DMS153 treated with DMSO at 0.1 percent for 48 hours (cell line): Measurements from ENCODE around the gene IL4R.
"Not testable (repeated sequence)": the region's sequence is repeated elsewhere in the genome, so short reads cannot be mapped to it uniquely, and the experiment has no call there.

Experiments
- DNase-seq: peaks from one replicate; lab custom pipeline; 2025; ENCODE audit not compliant: unreplicated experiment; lab: John Stamatoyannopoulos, UW

The IL4R gene

DNA sequence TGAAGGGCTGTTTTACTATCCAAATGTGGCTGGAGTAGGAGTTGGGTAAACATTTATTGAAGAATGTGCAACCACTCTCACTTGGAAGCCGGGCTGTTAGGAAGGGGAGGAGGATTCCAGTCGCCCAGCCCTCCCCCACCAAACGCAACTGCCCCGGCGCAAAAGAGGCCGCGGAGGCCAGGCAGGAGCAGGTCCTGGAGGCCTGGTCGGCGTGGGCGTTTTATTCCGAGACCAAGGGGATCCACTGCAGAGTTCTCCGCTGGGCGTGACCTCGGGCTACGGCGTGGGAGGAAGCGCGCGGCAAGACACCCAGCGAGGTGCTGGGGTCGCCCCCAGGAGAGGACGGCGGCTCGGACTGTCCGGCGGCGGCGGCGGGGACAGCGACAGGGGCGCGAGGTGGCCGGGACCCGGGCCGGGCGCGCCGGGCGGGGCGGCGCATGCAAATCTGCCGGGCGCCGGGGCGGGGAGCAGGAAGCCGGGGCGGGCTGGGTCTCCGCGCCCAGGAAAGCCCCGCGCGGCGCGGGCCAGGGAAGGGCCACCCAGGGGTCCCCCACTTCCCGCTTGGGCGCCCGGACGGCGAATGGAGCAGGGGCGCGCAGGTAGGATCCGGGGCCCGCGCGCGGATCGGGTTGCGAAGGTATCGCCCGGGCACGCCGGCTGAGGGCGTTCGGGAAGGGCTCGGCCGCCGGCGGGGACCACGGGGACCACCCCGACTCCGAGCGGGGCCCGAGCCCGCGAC, at the start of gene IL4R:
IL4R (plus strand) TSS at position 553 of the 739 bp plus-strand sequence. CDS start 26,230 bp downstream, outside the sequence.
- no peak for DNase-seq

DNA sequence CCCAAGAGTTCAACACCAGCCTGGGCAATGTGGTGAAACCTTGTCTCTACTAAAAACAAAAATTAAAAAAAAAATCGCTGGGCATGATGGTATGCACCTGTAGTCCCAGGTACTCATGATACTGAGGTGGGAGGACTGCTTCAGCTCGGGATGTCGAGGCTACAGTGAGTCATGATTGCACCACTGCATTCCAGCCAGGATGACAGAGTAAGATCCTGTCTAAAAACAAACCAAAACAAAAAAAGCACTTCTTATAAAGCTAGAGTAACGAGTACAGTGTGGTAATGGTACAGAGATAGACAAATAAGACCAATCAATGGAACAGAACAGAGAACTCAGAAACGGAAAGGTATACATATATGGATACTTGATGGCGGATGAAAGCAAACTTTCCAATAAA, 49.6 kb upstream of the IL4R start:
- no peak for DNase-seq

DNA sequence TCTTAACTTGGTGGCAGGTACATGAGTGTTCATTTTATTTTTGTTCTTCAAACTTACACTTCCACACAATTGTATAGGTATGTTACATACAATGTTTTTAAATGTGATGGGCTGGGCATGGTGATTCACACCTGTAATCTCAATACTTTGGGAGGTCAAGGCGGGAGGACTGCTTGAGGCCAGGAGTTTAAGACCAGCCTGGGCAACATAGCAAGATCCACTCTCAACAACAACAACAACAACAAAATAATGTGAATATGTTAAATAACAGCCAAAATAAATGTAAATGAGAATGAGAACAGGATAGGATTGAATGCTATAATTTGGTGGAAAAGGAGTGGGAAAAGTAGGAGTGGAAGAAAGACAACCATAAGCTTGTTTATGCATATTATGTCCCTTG, 47.8 kb upstream of the IL4R start:
- no peak for DNase-seq

DNA sequence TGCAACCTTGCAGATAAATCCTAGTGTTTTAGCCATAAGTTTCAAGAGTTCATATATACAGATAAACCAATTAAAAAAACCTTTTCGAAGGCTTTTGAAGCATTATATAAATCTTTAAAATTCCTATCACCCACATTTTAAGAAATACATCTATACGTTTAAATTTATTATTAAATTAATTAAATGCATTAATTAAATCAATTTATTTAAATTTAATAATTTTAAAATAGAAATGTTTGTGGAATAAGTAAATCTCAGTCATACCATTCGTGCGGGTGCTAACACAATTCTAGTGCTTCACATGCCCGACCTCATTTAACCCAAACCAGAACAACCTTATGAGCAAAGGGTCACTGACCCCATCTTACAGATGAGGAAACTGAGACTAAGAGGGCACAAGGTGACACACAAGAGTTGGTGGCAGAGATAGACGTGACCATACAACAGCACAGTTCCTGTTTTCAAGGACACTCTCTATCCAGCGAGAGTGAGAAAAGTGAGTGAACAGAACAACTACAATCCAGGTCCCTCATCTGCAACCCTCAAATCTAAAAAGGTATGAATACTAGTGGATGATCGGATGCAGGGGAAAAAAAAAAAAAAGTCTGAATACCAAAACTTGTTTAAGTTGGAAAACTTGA, 46.6 kb upstream of the IL4R start:
- no peak for DNase-seq

DNA sequence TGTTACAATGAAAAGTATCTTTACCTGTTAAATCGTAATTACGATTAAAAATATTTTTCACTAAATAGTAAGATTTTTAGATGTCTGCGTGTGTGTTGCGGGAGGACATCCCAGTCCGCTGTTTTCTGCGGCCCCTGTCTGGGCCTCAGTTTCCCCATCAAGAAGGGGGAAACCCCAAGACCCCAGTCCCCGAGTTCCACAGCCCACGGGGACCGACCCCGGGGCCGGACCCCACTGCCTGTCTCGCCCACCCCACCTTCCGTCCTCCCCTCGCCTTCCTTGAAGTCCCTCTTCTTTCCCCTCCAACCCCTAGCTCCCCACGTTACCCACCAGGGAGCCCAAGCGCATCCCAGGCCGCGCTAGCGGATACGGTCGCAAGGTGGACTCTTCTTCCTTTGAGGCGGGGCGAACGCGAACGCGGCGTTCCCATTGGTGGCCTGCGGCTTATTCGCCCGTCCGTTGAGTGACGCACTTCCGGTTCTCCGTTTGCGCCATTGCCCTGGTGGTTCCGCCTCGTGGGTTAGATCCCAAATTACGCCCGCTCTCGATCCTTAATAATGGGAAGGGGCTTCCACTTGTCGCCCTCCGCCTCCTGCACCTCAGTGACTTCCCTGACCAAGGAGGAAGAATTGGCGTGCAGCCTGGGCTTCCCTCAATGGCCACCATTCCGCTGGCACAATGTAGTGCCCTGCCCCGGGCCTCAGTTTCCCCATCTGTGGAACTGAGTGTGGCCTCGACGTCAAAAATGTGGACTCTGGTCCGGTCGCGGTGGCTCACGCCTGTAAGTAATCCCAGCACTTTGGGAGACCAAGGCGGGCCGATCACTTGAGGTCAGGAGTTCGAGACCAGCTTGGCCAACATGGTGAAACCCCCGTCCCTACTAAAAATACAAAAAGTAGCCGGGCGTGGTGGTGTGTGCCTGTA, 45.1 kb upstream of the IL4R start, which contains the start of gene NSMCE1:
NSMCE1 (minus strand) TSS at position 397 of the 924 bp plus-strand sequence. CDS start 11,202 bp downstream, outside the sequence.
- DNase-seq = peak; percentile 80

DNA sequence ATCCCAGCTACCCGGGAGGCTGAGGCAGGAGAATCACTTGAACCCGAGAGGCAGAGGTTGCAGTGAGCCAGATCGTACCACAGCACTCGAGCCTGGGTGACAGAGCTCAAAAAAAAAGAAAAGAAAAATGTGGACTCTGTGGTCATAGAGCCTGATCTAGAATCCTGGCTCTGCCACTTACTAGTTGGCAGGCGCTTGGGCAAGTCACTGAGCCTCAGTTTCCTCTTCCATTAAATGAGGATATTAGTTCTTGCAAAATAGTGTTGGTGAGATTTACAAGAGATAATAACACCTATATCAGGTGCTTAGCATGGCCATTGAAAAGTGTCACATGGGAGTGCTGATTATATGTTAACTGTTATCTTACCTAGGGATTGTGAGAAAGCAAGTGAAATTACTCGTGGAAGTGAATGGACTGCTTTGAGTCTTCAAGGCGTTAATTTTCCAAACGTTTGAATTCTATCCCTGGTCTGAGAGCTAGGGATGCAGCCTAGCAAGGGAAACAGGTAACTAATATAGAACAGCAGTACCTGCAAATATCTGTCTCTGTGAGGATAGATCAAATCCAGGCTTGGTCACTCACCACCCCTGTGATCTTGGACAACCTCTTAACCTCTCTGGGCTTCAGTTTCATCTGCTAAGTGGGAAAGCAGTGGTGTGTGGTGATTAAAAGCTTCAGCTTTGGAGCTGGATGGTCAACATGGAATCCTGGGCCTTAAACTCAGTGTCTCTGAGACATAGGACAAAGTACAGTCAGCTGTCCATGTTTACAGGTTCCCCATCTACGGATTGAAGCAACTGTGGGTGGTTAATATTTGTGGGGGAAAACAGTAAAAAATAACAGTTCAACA, 44.2 kb upstream of the IL4R start:
- DNase-seq = no peak

DNA sequence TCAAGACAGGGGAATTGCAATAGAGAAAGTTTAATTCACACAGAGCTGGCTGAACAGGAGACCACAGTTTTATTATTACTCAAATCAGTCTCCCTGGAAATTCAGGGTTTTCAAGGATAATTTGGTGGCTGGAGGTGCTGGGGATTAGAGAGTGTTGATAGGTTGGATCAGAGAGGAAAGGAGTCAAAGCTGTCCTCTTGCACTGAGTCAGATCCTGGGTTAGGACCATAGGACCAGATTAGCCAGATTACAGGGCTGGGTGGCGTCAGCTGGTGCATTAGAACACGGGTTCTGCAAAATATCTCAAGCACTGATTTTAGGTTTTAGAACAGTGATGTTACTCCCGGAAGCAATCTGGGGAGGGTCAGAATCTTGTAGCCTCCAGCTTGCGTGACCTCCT, 43.4 kb upstream of the IL4R start:
- DNase-seq = no peak

DNA sequence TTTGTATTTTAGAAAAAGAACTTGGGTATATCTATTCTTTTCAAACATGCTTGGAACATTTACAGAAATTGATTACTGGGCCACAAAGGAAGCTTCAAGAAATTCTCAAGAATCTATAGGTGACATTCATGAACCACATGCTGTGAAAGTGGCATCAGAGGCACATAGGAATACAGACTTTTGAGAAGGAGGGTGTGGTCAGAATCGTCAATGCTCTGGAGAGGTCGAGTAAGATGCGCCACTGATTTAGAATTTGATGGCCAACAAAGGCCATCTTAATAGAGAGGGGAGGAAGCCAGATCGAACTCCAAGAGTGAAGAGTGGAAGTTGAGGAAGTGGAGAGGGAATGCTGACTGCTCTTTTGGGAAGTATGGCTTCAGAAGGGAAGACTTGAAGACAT, 41.7 kb upstream of the IL4R start:
- DNase-seq = no peak

DNA sequence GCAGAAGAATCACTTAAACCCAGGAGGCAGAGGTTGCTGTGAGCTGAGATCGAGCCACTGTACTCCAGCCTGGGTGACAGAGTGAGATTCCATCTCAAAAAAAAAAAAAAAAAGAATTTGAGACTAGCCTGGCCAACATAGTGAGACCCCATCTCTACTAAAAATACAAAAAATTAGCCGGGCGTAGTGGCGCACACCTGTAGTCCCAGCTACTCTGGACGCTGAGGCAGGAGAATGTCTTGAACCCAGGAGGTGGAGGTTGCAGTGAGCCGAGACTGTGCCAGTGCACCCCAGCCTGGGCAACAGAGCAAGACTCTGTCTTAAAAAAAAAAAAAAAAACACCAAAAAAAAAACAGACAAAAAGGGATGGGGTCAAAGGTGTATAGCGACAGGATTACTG, 41.1 kb upstream of the IL4R start:
- DNase-seq = not testable (repeated sequence)

DNA sequence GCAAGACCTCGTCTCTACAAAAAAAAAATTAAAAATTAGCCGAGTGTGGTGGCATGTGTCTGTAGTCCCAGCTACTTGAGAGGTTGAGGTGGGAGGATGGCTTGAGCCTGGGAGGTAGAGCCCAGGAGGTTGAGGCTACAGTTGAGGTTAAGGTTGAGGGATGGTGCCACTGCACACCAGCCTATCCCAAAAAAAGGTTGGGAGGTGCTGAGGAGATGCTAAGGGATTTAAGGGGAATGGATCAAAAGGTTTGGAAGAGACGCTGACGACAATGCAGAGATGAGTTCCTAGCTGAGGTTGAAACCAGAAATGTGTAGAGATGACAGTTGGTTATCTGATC, 40.5 kb upstream of the IL4R start:
- no peak for DNase-seq

DNA sequence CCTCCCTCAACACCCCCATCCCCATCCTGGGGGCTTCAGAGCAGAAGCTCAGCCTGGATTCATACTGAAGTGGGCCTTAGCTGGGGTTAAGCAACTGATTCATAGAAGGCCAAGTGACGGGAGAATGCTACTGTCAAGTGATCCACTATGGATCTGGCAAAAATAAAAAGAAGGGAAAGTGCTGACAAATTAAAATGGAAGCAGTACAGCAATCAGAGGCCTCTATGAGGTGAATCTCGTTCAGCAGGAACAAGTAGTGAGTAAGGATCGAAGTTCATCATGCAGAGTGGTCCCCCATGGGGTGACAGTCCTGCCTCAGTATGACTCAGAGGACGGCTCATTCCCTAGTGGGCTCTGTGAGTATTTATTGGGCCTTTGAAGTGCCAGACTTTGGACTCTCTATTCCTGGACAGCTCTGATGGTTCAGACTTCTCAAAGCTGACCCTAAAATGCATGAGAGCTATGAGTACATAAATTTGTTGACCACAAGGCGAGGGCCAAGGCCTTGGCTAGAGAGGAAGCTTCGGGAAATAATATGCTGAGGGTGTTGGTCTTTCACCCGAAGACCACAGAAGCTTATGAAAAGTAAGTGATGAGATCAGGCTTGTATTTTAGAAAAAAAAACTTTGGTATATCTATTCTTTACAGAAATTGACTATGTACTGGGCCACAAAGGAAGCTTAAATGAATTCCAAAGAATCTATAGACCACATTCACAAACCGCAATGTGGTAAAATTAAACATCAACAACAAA, 39.9 kb upstream of the IL4R start:
- DNase-seq = no peak

DNA sequence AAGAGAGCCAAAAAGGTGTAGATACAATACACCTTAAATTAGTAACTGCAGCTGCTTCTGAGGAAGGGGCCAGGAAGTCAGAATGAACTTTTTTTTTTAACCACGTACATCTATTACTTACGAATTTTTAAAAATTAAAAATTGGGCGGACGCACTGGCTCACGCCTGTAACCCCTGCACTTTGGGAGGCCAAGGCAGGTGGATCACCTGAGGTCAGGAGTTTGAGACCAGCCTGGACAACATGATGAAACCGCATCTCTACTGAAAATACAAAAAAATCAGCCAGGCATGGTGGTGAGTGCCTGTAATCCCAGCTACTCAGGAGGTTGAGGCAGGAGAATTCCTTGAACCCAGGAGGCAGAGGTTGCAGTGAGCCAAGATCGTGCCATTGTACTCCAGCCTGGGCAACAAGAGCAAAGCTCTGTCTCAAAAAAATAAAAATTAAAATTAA, 39.3 kb upstream of the IL4R start:
- DNase-seq = not testable (repeated sequence)

DNA sequence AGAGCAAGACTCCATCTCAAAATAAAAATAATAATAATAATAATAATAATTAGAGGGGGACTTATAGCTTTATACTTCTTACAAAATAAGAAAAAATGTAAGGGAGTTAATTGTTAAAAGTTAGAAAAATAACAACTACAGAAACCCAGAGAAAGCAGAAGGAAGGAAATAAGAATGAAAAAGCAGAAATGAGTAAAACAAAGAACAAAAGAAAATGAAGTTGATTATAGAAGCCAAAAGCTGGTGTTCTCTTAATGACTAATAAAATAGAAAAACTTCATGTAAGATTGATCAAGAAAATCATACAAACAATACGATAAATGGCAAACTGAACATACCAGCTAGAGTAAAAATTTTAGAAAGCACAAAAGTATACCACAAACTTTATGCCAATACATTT, 38.4 kb upstream of the IL4R start:
- no peak for DNase-seq

DNA sequence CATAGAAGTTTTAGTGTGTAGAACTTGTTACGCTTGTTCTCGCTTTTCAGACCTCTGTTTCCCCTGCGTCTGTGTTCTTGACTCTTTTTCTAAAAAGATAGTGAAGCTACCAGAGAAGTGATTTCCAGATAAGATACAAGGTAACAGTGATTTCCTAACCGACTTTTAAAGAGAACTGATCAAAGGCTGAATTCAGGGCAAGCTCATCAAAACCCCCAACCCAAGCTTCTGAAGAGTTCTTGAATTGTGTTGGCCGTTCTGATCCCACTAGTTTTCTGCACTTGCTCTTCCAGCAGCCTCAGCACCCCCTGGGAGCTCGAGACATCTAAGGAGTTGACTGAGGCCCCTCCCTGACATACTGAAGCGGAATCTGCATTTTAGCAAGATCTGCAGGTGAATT, 32.5 kb upstream of the IL4R start:
- no peak for DNase-seq

DNA sequence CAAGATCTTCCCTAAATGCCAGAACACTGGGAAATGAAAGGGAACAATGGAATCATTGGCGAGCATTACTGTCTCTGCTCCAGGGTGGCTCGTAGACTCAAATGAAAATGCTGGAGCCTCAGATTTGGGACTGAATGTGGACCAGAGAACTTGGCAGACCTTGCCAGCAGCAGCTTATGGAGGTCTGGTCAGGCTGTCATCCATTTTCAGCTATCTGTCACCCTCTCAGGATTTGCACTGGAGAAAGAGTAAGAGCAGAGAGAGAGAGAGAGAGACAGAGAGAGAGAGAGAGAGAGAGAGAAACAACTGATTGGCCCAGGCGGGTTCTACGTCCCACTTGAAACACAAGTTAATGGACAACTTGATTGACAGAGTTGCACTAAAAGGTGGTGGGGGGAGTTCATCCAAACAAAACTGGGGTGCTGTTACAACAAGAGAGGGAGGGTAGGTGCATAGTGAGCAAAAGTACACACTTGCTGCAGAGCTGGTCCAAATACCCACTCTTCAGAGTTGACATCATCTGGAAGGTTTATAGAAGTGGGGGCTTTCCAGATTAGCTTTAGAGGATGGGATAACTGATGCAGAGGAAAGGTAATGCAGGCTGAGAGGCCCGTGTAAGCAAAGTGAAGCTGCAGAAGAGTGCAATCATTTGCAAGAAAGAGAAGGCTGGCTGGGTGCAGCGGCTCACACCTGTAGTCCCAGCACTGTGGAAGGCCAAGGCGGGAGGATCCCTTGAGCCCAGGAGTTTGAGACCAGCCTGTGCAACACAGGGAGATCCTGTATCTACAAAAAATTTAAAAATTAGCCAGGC, 28.7 kb upstream of the IL4R start:
- no peak for DNase-seq

DNA sequence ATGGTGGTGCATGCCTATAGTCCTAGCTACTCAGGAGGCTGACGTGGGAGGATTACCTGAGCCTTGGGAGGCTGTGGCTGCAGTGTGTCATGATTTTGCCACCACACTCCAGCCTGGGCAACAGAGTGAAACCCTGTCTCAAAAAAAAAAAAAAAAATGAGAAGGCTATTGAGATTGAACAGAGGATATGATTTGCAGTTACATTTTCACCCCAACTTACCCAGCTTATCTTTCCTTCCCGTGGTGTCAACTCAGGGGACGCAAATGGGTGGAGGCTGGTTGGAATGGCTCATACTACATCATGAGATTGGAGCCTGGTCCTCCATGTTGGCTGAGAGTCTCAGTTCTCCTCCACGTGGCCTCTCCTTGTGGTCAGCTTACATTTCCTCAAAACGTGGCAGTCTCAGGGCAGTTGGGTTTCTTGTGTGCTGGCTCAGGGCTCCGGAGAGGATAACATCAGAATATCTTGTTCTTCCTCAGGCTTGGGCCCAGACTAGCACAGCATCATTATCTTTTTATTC, 28.0 kb upstream of the IL4R start:
- no peak for DNase-seq

DNA sequence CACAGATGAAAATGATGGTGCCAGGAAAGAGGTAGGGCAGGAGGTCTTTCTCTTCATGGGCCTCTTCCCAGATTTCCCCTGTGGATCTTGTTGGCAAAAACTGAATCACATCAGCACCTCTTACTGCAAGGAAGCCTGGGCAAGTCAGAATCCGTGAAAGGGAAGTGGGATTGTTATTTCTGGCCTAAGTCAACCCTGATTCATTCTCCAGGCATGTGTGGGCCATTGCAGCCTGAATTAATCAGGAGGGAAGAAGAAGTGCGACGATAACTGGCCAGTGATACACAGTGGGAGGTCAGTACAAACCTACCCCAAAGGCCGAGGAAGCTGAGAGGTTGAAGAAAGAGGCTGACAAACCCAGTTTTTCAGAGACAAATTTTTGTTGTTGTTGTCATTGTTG, 27.3 kb upstream of the IL4R start:
- no peak for DNase-seq

DNA sequence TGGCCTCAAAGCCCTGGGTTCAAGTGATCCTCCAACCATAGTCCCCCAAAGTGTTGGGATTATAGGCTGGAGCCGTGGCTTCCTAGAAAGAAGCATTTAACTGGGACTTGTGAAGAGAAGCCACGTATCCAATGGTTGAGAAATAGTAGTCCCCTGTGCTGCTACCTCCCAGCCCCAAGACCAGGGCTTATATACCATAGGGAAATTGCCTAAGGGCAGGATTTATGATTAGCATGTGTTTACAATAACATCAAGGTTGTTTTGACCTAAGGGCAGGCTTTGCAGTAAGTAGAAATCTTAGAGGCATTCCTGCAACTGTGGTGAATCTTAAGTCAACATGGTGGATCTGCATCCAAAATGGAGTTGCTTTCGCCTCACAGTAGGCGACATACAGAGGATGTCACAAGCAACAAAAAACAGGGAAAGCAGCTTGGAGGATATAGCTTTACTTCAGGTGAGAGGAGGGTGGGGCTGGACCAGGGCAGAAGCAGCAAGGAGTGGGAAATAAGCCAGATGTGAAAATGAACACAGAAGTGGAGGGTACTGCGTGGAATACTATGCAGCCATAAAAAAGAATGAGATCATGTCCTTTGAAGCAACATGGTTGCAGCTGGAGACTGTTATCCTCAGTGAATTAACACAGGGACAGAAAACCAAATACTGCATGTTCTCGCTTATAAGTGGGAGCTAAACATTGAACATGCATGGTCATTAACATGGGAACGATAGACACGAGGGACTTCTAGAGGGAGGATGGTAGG, 26.5 kb upstream of the IL4R start:
- DNase-seq = no peak
